WI38 (cell line): ENCODE results near the gene SELENBP1.

Experiments used
- H3K4me3 ChIP-seq: 2 replicates; pipeline ENCODE4 v1.5.1; 2011; ENCODE audit warnings: low read depth, mild to moderate bottlenecking, control low read depth, low read length
- TF ChIP-seq, protein P1 (sequence below): IDR thresholded peaks from 2 replicates; pipeline ENCODE4 v1.5.1; 2012; ENCODE audit warnings: low read depth, mild to moderate bottlenecking, control low read depth, low read length

SELENBP1 gene

DNA sequence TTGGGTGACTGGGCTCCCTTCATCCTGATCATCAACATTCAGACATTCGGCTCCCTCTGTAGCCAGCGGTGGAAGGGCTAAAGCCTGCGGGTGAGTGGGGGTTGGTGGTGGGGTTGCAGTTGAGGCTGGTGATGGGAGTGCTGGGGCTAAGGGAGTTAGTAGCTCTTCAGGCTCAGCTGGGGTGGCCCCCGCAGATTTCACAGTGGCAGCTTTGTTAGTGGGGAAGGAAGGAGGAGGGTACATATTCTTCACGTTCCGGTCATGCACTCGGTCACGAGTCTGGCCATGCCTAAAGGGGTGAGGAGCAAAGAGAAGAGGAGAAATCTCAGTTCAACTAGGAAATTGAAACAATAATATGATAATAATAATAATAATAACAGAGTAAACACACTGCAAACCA, 33.7 kb upstream of the SELENBP1 start:
- no peak overlapping the region for H3K4me3 ChIP-seq
- TF ChIP-seq, protein P1, sequence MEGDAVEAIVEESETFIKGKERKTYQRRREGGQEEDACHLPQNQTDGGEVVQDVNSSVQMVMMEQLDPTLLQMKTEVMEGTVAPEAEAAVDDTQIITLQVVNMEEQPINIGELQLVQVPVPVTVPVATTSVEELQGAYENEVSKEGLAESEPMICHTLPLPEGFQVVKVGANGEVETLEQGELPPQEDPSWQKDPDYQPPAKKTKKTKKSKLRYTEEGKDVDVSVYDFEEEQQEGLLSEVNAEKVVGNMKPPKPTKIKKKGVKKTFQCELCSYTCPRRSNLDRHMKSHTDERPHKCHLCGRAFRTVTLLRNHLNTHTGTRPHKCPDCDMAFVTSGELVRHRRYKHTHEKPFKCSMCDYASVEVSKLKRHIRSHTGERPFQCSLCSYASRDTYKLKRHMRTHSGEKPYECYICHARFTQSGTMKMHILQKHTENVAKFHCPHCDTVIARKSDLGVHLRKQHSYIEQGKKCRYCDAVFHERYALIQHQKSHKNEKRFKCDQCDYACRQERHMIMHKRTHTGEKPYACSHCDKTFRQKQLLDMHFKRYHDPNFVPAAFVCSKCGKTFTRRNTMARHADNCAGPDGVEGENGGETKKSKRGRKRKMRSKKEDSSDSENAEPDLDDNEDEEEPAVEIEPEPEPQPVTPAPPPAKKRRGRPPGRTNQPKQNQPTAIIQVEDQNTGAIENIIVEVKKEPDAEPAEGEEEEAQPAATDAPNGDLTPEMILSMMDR, result no peak

DNA sequence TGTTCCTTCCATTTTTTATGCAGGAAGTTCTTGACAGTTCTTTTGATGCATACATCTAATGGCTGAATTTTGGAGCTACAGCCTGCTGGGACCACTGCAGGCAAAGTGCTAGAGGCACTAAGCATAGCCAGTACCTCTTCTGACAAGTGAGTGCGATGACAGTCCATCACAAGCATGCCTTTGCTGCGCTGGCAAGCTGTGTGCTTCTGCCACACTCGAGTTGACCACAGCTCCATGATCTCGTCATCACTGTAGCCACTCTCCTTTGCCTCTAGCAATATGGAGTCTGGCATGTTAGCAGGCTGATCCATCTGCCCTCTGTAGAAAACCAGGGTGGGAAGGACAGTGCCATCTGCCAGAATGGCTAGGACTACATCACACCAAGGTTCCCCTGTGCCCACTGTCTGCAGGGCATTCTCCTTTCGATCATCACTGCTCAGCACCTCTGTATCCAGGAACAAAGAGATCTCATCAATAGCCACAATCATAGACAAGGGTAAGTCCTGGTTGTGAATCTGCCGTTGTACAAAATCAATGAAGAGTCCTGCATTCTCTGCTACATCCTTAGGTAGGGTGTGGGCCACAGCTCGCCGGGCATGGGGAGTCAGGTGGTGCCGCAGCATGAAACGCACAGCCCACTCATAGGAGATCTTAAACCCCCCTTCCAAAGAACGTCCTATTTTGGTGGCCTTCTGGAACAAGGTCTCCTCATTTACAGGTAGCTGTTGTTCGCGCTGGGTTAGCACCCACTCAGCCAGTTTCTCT, 32.9 kb upstream of the SELENBP1 start:
- TF ChIP-seq, protein P1, result no peak
- no peak overlapping the region for H3K4me3 ChIP-seq

DNA sequence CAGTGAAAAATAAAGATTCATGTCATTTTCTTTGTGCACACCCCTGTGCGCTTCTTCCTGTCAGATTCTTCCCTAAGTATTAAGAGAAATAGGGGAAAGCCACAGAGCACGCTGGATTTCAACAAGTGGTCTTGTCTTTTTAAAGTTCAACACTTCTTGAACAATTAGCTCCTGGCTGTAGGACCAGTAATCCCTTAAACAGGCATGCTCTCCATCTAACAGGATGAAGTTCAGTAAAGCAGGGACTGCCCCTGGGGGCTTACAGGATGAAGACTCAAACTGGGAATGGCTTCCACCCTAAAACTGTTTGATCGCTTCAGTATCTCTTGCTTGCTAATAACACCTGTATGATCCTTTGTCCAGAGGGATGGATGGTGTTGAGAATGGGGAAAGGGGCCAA, 31.1 kb upstream of the SELENBP1 start:
- no peak overlapping the region for H3K4me3 ChIP-seq
- TF ChIP-seq, protein P1, result no peak

DNA sequence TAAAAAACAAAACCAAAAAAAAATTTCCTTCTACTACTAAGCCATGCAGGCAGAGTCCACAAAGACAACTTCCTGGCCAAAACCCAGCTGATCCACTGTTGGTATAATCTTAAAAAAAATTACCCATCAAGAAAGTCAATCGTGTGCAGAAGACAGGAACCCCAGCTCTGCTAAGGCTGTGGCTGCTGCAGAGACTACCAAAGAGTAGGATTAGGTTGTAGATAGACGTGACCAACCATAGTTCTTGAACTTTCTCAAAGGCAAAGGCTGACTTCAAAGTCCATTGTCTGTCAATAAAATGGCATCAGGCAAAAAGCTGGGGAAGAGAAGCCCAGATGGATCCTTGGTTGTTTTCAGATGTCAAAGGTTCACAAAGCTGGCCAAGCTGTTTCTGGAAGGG, 30.3 kb upstream of the SELENBP1 start:
- TF ChIP-seq, protein P1, result no peak
- H3K4me3 ChIP-seq, result no peak overlapping the region

DNA sequence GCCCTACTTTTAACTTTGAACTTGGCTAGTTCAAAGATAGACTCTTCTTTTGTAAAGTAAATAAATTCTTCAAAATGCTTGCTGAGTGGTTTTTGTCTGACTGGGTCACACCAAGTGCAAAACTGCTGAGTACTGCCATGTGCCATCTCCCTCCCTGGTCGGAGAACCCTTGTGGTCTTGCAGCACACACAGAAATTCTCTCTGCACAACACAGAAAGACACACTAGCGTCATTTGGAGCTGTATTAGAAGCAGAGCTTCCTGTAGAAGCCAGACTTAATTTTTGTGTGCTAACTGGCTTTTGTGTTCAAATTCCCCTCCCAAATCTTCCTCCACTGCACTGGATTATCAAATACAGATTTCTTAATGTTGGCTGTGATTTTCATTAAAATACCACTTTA, 29.4 kb upstream of the SELENBP1 start:
- TF ChIP-seq, protein P1, result no peak

DNA sequence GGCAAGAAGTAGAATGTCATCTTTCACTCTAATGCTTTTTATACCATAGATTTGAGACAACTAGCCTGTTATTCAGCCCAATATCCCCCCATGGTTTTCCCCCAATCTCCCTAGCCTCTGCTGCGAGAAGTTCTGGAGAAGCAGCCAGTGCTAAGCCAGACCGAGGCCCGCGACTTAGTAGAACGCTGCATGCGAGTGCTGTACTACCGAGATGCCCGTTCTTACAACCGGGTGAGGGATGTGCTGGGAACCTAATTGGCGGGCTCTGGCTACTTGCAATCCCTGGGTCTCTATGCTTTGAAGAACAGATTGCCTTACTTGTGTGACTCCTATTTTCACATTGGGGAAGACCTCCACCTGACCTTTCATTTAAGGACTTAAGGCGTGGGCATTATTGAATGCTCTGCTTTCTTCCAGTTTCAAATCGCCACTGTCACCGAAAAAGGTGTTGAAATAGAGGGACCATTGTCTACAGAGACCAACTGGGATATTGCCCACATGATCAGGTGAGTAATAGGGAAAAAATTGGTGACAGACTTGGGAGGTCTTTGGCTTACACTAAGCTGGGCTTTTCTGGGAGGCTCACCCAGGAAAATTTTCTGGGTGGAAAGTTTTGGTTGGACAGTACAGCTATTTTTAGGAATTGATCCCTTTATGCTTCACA, 28.8 kb upstream of the SELENBP1 start:
- 0 out of 2 replicates have a peak overlapping the region, but pooled peaks have one; percentile 7 for H3K4me3 ChIP-seq
- TF ChIP-seq, protein P1, result no peak

More for the DNA sequence above, 29.4 kb upstream of the SELENBP1 start:
- no peak overlapping the region for H3K4me3 ChIP-seq
